ENCODE results near the gene CDC42EP5.

CDC42EP5 gene

GRCh38 chr19:54462655-54463530 lies 10.2 kb downstream of the CDC42EP5 start:
- in situ Hi-C loops (cut with MboI; ENCODE audit: low sequenced_read_pairs) = no loop called here

DNA sequence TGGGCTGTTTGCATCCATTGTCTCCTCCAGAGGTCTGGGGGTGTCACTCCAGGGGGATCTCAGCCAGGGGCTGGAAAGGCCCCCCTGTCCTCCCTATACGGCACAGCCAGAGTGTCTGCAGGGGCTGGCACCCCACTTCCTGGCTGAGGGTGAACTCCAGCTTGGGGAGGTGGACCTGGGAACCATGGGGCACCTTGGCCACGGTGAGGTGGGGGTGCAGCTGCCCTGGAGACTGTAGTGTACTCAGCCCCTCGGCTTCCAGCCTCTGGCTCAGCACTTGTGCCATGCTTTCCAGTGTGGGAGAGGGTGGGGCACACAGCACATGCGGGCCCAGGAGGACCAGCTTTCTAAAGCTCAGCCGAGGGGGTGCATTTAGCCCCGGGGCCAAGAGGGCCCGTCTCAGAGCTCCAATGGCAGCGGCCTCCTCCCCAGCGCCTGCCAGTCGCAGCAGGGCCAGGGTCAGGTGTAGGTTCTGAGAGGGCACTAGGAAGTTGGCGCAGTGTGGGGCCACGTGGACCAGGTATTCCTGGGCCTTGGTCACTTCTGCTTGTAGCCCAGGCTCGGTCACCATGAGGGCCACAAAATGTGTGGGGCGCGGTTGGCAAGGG lies 10.9 kb downstream of the CDC42EP5 start:
- in situ Hi-C loops (cut with MboI; ENCODE audit: low sequenced_read_pairs) = no loop called here

DNA sequence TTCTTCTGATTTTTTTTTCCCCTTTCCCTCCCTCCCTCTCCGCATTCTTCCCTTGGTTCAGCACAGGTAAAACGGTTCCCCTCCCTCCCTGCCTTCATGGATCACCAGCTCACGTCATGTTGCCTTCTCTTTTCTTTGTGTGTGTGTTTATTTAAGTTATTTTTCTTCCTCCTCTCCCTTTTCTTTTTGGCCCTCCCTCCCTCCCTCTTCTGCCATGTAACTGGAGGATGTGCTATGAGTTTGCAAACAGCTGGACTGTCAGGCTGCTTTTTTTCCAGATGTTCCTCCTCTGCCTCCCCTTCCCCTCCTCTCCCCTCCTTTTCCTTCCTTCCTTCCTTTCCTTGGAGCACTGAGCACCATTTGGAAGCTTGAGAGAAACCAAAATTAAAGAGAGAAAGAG lies 11.5 kb downstream of the CDC42EP5 start:
- in situ Hi-C loops (cut with MboI; ENCODE audit: low sequenced_read_pairs) = no loop called here

GRCh38 chr19:54461210-54461609 lies 11.9 kb downstream of the CDC42EP5 start:
- in situ Hi-C loops (cut with MboI; ENCODE audit: low sequenced_read_pairs) = no loop called here

- in situ Hi-C loops (cut with MboI; ENCODE audit: low sequenced_read_pairs) = no loop called here
Observed at GRCh38 chr19:54460230-54461005, 12.7 kb downstream of the CDC42EP5 start.

- in situ Hi-C loops (cut with MboI; ENCODE audit: low sequenced_read_pairs) = no loop called here
Observed at GRCh38 chr19:54459282-54460229, 13.5 kb downstream of the CDC42EP5 start.

- in situ Hi-C loops (cut with MboI; ENCODE audit: low sequenced_read_pairs) = no loop called here
Observed at GRCh38 chr19:54458648-54459281, 14.3 kb downstream of the CDC42EP5 start.

- in situ Hi-C loops (cut with MboI; ENCODE audit: low sequenced_read_pairs) = no loop called here
Observed at GRCh38 chr19:54457773-54458647, 15.1 kb downstream of the CDC42EP5 start.

DNA sequence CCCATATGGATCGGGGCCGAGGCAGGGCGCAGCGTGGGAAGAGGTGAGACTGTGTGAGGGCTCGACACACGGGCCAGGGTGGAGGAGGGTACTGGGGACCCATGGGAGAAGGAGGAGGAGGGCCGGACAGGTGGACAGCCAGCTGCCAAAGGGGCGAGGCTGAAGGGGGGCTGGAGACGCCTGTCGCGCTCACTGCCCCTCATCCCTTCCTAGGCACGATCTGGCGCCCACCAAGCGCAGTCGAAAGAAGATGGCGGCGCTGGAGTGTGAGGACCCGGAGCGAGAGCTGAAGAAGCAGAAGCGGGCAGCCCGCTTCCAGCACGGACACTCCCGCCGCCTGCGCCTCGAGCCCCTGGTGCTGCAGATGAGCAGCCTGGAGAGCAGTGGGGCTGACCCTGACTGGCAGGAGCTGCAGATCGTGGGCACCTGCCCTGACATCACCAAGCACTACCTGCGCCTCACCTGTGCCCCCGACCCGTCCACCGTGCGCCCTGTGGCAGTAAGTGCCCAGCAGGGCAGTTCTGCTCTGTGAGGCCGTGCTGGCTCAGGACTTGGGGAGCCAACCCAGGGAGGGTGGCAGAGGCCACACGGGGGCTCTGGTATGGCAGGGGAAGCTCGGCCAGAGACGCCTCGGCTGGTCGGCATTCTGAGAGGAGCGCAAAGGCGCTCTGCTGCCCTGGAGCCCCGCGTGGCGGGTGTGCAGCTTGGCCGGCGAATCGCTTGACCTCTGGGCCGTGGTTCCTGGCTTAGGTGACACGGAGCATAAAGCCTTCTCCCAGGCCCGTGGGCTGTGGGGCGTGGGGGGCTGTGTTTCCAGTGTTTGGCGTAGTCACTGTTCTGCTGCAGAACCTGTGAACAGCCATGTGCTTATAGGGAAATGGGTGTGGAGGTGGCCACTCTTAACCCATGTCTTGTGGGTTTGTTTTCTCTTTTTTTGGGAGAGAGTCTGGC lies 16.4 kb downstream of the CDC42EP5 start:
- in situ Hi-C loops (cut with MboI; ENCODE audit: low sequenced_read_pairs) = no loop called here

GRCh38 chr19:54455786-54456422 lies 17.2 kb downstream of the CDC42EP5 start:
- in situ Hi-C loops (cut with MboI; ENCODE audit: low sequenced_read_pairs) = no loop called here

DNA sequence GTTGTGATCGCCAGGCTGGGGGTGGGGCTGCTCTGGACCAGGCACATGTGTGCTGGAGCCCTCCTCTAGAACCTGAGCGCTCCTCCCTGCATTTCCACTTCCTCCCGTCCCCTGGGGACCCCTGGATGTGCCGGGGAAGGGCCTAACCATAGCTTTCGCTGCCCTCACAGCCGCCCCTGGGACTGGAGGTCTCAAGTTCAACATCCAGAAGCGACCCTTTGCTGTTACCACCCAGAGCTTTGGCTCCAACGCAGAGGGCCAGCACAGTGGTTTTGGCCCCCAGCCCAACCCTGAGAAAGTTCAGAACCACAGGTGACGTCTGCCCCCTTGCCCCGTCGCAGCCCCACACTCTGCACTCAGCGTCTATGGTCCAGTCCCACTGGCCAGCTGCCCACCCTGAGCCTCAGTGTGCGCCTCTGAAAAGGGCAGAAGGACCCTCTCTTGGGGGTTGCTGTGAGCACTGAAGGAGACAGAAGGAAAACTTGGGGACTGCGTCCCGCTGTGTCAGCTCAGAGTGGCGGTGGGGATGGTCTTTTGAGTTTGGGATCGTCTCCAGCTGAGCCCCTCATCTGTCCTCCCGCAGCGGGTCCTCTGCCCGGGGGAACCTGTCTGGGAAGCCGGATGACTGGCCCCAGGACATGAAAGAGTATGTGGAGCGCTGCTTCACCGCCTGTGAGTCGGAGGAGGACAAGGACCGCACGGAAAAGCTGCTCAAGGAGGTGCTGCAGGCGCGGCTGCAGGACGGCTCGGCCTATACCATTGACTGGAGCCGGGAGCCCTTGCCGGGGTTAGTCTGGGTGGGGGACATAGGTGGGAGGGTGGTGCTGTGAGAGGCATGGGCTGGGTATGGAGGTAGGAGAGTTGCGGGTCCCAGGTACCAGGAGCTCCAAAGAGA lies 18.1 kb downstream of the CDC42EP5 start:
- in situ Hi-C loops (cut with MboI; ENCODE audit: low sequenced_read_pairs) = no loop called here

- in situ Hi-C loops (cut with MboI; ENCODE audit: low sequenced_read_pairs) = no loop called here
Observed at GRCh38 chr19:54453921-54454780, 18.9 kb downstream of the CDC42EP5 start.

DNA sequence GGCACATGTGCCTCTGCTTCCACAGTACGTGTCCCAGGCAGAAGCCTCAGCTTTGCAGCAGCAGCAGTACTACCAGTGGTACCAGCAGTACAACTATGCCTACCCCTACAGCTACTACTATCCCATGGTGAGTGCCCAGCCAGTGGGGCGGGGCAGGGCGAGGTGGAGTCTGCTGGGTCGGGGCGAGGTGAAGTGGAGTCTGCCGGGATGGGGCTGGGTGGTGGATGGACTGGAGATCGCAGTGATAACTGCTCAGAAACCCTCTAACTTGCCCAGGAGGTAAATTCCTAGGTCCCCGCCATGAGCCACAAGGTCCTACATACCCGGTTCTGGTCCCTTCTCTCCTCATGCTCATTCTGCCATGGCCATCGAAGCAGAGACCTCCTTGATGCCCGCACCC lies 20.5 kb downstream of the CDC42EP5 start:
- in situ Hi-C loops (cut with MboI; ENCODE audit: low sequenced_read_pairs) = no loop called here

DNA sequence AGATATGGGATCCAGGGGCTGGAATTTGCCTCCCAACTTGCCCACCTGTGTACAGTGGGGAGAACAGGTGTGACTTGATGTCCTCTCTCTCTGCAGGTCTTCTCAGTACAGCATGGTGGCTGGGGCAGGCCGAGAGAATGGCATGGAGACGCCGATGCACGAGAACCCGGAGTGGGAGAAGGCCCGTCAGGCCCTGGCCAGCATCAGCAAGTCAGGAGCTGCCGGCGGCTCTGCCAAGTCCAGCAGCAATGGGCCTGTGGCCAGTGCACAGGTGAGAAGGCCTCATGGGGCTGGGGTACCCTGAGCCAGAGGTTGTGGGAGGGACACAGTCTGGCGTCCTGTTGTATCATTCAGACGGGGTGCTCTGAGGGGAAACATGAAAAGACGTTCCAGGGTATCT lies 21.1 kb downstream of the CDC42EP5 start:
- in situ Hi-C loops (cut with MboI; ENCODE audit: low sequenced_read_pairs) = no loop called here

DNA sequence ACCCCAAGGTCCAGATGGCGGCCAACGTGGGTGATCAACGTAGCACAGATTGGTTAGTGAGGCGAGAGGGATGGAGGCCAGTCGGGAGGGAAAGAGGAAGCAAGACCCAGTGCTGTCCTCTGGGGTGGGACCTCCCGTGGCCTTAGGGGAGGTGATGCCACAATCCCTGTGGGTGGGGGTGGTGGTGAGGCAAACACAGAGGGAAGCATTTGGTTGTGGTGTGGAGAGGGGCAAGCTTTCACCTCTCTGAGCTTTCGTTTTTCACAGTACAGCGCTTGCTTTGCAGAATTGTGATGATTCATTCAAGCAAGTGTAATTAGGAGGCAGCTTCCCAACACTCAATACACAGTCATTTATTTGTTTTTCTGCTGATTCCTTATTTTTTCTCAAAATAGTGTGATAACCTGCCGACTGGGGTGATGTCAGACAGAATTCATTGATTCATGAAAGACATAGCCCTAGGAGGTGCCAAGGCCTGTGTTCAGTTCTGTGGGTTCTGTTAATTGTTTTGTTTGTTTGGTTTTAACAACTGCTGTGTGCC lies 21.7 kb downstream of the CDC42EP5 start:
- in situ Hi-C loops (cut with MboI; ENCODE audit: low sequenced_read_pairs) = no loop called here
